ENCODE results near the gene PGAM4.
"Not testable (repeated sequence)": the region's sequence is repeated elsewhere in the genome, so short reads cannot be mapped to it uniquely, and the experiment has no call there.

The PGAM4 gene

GRCh38 chrX:77936299-77936698, 33.1 kb downstream of the PGAM4 start:
- no peak for TF ChIP-seq CTCF (conservative IDR thresholded peaks at IDR 0.05; ENCODE audit: control insufficient read depth, insufficient read depth, low read depth, low read length)
- DNase-seq (ENCODE audit: low read depth) = no peak
- no peak overlapping the region for H3K4me3 ChIP-seq (ENCODE audit: control insufficient read depth, low read depth, low read length)

GRCh38 chrX:77935886-77936285, 33.6 kb downstream of the PGAM4 start:
- no peak overlapping the region for H3K4me3 ChIP-seq (ENCODE audit: control insufficient read depth, low read depth, low read length)
- TF ChIP-seq CTCF (conservative IDR thresholded peaks at IDR 0.05; ENCODE audit: control insufficient read depth, insufficient read depth, low read depth, low read length) = no peak
- no peak for DNase-seq (ENCODE audit: low read depth)

- H3K4me3 ChIP-seq (ENCODE audit: control insufficient read depth, low read depth, low read length) = no peak overlapping the region
- TF ChIP-seq CTCF (conservative IDR thresholded peaks at IDR 0.05; ENCODE audit: control insufficient read depth, insufficient read depth, low read depth, low read length) = no peak
- no peak for DNase-seq (ENCODE audit: low read depth)
These were observed 38.9 kb downstream of the PGAM4 start for GRCh38 chrX:77930581-77930980.

- no peak for DNase-seq (ENCODE audit: low read depth)
- TF ChIP-seq CTCF (conservative IDR thresholded peaks at IDR 0.05; ENCODE audit: control insufficient read depth, insufficient read depth, low read depth, low read length) = no peak
- H3K4me3 ChIP-seq (ENCODE audit: control insufficient read depth, low read depth, low read length) = no peak overlapping the region
These were observed 43.7 kb downstream of the PGAM4 start for GRCh38 chrX:77925764-77926163.

GRCh38 chrX:77924320-77924859, 45.0 kb downstream of the PGAM4 start:
- TF ChIP-seq CTCF (conservative IDR thresholded peaks at IDR 0.05; ENCODE audit: control insufficient read depth, insufficient read depth, low read depth, low read length) = no peak
- no peak overlapping the region for H3K4me3 ChIP-seq (ENCODE audit: control insufficient read depth, low read depth, low read length)
- no peak for DNase-seq (ENCODE audit: low read depth)

GRCh38 chrX:77922787-77923186, 46.7 kb downstream of the PGAM4 start:
- TF ChIP-seq CTCF (conservative IDR thresholded peaks at IDR 0.05; ENCODE audit: control insufficient read depth, insufficient read depth, low read depth, low read length) = no peak
- no peak overlapping the region for H3K4me3 ChIP-seq (ENCODE audit: control insufficient read depth, low read depth, low read length)
- DNase-seq (ENCODE audit: low read depth) = no peak

- DNase-seq (ENCODE audit: low read depth); H3K4me3 ChIP-seq (ENCODE audit: control insufficient read depth, low read depth, low read length): not testable (repeated sequence)
These were observed 50.1 kb downstream of the PGAM4 start for GRCh38 chrX:77919370-77919769.

Data from fibroblast of mammary gland (primary cell).